Posterior cingulate gyrus (tissue), 11 donors: Measurements from ENCODE around the gene ACAP3.

Source experiments
- DNase-seq, 10 donors: peaks; one replicate each; pipeline versions ENCODE4 v3.0.0 to v3.0.0-alpha.2; 2020 to 2021; ENCODE audit warnings: mixed read lengths in 3 of 10
- intact Hi-C: fragments of 100-400 bp; cut with DNase I; formaldehyde crosslinking; loops from one replicate; pipeline ENCODE4 v1.15.1; 2023

ACAP3 gene

GRCh38 chr1:1304331-1305299 is 3.1 kb downstream of the ACAP3 start:
- intact Hi-C loops, result loop anchor here (5.0 kb wide), 1 partner anchor 32 kb away; the partner anchor contains the start of gene UBE2J2
- peak; percentile 93 to 99 (median 96) for DNase-seq

- intact Hi-C loops, result no loop called here
- DNase-seq, result no peak
These were observed 4.0 kb downstream of the ACAP3 start for GRCh38 chr1:1303736-1304135.

DNA sequence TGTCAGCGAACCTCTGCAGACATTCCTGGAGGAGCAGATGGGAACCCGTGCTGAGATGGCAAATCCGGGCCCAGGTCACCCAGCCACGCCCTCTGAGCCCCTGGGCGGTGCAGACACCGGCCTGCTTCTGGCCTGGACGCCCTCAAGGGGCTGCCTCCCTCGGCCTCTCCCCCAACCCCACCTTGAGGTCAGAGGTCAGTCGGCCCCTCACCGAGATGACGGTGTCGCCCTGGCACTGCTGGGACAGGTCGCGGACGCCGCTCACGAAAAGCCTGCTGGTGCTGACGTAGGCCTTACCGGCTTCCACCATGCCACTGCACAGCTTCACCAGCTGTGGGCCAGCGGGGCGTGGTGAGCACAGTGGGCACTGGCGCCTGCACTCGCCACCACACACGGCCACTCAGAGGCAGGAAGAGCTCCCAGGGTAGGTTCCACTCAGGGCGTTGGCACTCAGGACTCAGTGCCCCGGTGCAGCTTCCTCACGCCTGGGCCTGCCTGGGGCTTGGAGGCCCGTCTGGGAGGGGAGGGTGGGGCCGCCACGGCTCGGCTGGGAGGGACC is 4.7 kb downstream of the ACAP3 start:
- intact Hi-C loops, result no loop called here
- no peak for DNase-seq

DNA sequence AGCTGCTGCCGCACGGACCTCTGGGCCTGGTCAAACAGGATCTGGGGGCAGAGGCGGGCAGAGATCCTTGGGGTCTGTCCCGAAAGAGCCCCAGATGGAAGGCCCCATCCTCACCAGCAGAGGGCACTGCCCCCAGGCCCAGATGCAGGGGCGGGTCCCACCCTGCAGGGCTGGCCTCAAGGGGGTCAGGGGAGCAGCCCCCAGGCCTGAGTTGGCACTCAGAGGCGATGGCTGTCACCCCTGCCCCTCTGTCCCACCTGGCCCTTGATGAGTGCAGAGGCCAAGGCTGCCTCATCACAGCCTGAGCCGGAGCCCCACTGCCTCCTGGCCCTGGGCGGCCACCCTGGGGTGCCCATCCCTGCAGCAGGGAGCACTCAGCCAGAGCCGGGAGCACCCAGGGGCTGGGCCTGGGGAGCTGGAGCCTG is 5.7 kb downstream of the ACAP3 start:
- intact Hi-C loops, result no loop called here
- no peak for DNase-seq

DNA sequence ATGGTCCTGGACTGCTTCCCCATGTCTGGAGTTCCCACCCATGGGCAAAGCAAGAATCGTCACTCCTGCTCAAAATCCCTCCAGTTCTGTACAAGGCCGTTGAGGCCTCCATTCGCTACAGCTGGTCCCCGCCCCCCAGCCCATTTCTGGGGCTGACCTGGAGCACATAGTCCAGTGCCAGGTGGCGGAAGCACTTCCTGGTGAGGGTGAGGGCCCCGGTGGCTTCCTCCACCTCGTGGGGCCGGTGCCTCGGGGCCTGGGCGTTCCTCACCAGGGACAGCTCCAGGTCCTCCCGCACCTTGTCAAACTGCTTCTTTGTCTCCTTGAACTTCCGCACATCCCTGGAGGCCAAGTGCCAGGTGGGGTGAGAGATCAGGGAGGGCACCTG is 7.4 kb downstream of the ACAP3 start:
- intact Hi-C loops, result no loop called here
- peak in 1 of 10 donors; percentile 6 for DNase-seq

- DNase-seq, result peak in 1 of 10 donors; percentile 14
- intact Hi-C loops, result loop anchor here (10.0 kb wide), 1 partner anchor 835 kb away; no protein-coding TSS in a partner anchor
These were observed 7.9 kb downstream of the ACAP3 start for GRCh38 chr1:1299686-1300351.

- peak; percentile 85 to 99 (median 94) for DNase-seq
- intact Hi-C loops, result loop anchor here (10.0 kb wide), 1 partner anchor 836 kb away; no protein-coding TSS in a partner anchor
These were observed 8.7 kb downstream of the ACAP3 start for GRCh38 chr1:1298861-1299685.

DNA sequence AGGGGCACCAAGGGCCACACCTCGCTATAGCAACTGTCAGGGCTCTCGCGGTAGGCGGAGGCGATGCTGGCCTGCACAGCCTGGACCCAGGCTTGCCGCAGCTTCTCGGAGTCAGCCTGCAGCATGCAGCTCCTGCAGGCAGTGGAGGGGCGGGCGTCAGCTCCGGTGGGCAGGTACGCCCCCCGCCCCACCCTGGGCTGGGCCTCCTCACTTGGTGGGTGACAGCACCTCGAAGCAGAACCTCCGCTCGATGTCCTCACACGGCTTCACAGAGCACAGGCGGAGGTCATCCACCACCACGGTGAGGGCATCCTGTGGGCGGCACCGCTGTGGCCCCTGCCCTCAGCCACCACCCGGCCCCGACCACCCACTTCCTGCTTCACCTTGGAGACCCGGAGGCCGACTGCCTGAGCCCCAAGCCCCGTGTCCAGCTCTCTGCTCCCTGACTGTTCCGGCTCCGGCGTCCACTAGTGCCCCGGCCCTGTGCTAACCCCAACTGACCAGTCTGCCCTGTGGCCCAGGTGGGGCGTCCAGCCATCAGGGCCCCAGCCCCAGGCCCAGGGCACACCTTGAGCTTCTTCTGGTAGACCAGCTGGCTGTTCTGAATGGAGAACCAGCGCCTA is 9.8 kb downstream of the ACAP3 start:
- intact Hi-C loops, result loop anchor here (10.0 kb wide), 1 partner anchor 837 kb away; no protein-coding TSS in a partner anchor
- no peak for DNase-seq

DNA sequence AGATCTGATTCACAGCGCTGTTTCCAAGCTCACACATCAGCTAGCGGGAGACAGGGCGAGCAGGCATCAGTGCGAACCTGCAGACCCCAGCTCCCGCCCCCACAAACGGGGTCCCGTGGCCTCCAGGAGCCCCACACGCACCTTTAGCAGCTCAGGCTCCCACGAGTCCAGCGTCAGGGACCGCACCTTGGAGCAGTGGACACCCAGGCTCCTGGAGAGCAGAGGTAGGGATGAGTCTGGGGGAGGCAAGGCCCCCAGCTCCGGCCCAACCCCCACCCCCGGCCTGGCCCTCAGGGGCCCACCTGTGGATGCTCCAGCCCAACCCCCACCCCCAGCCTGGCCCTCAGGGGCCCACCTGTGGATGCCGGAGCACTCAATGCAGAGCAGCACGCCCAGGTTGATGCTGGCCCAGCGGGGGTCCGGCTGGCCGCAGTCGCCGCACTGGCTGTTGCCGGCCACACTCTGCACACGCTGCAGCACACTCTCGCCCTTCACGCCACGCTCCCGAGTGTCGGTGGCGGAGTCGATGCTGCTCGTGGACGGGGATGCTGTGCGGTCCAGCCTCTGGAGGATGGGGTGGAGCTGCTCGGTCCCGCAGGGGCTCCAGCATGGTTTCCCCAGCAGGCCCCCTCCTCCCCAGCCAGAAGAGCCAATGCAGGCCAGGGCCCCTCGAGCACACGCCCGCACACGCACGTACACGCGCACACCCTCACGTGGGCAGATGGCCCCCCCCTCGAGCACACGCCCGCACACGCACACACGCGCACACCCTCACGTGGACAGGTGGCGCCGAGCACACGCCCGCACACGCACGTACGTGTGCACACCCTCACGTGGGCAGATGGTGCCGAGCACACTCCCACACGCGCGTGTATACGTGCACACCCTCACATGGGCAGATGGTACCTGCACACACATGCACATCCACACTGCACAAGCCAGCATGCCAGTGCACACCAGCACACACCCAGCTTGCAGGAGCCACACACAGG is 11.4 kb downstream of the ACAP3 start:
- no peak for DNase-seq
- intact Hi-C loops, result loop anchor here (10.0 kb wide), 1 partner anchor 838 kb away; no protein-coding TSS in a partner anchor

DNA sequence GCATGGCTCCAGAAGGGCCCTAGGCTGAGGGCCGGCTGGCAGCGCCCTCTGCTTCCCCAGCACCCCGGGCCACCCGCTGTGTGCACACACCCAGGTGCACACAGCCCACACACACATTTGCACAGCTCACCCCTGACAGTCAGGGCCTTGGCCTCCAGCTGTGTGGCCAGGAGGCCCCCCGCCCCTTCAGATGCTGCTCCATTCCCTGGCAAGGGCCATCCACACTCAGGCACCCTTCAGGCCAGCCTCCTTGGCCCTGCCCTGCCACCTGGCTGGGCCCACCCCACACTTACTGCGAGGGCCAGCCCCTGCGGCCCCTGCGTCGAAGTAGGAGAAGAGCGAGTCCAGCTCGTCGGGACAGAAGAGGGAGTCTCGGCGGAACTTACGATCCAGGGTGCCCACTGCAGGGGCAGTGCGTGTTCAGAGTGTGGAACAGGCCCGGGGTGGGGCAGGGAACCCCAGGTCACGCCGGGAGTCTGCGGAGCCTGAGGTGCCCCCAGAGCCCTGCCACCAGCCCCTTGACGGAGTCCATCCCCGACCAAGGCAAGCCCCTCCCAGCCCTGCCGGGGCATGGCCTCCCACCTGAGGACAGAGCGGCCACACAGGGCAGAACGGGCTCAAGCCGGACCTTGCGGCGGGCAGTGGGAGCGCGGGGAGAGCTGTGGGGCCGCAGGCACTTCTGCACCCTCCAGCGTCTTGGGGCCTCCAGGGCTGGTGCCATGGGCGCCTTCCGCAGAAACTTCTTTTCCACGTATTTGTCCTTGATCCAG is 12.4 kb downstream of the ACAP3 start:
- intact Hi-C loops, result loop anchor here (10.0 kb wide), 1 partner anchor 839 kb away; no protein-coding TSS in a partner anchor
- DNase-seq, result no peak

DNA sequence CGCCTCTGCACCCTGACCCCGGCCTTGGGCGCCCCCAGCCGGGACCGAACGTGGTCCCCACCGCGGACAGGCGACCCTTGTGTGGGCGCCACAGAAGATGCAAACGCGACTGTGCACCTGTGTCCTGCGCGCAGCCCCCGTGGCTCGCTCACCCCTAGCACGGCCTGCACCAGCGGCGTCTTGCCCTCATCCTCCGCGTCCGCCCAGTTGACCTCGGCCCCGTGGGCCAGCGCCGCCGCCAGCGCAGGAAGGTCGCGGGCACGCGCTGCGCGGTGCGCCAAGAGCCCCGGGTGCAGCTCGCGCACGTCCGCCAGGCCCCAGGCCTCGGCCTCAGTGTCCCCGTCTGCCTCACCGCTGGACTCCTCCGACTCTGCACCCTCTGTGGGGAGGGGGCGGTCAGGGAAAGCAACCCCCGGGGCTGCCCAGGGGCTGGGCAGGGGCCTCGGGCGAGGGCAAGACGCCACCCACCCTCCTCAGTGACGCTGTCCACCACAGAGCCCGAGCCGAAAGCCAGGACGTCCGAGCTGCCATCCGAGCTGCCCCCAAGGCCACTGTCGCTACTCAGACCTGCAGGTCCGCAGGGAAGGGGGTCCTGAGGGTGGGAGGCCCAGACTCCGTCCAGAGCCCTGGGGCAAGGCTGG is 13.4 kb downstream of the ACAP3 start:
- intact Hi-C loops, result loop anchor here (10.0 kb wide), 1 partner anchor 840 kb away; no protein-coding TSS in a partner anchor
- DNase-seq, result no peak

DNA sequence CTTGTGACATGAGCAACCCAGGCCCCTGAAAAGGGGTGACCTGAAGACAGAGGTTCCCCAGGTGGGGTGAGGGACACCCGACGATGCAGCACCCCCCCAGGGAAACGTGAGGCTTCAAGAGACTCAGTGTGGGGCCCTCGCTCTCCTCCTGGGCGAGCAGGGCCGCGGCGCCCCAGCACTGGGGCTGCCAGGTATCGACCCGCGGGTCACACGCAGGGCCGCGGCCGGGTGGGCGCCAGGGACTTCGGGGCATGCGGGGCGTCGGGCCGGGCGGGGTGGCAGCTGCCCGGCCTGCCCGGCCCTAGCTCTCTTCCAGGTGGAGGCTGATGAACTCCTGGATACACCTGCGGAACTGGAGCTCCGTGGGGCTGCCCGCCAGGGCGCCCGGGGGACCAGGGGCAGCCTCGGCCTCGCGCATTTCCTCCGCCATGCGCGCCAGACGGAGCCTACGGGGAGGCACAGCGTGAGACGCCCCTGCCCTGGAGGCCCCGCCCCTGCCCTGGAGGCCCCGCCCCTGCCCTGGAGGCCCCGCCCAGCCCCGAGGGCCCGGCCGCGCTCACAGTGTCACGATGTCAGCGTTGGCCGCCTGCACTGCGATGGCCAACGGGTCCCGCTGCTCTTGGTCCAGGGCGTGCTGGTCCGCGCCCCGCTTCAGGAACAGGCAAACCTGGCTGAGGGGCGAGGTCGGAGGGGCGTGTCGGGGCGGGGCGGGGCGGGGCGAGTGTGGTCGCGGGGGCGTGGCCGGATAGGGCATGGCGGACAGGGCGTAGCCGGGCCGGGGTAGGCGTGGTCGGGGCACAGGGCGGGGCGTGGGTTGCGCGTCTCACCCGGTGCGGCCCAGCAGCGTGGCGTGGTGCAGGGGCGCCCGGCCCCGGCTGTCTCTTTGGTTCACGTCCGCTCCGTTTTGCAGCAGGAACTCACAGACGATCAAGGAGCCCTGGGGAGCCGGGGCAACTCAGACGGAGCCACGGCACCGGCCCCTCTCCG is 14.2 kb downstream of the ACAP3 start:
- DNase-seq, result peak in 2 of 10 donors; percentile 7 to 78
- intact Hi-C loops, result loop anchor here (10.0 kb wide), 1 partner anchor 841 kb away; no protein-coding TSS in a partner anchor

- peak in 2 of 10 donors; percentile 14 to 80 for DNase-seq
- intact Hi-C loops, result loop anchor here (10.0 kb wide), 1 partner anchor 842 kb away; no protein-coding TSS in a partner anchor
These were observed 14.9 kb downstream of the ACAP3 start for GRCh38 chr1:1292851-1293250.

DNA sequence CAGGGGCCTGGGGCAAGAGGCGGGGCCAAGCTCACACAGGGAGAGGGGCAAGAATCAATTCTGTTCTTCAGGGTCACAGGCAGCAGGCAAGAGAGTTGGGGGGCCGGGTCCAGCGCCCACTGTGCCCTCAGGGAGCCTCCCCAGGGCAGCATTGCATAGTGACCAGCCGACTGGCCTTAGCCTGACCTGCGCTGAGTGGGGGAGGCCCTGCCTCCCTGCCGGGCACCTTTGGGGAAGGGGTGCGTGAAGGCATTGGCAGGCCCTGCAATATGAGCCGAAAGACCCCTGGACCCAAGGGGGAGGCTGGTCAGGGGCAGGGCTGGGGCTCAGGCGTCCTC is 15.3 kb downstream of the ACAP3 start:
- intact Hi-C loops, result loop anchor here (10.0 kb wide), 1 partner anchor 842 kb away; no protein-coding TSS in a partner anchor
- peak in 1 of 10 donors; percentile 5 for DNase-seq
